HEK293 (cell line): ENCODE results near the gene ZNF184.

Experiments used
- CTCF ChIA-PET: fragments of 350-600 bp; formaldehyde crosslinking; extraction: SDS; loops from one replicate; lab custom pipeline; 2021; ENCODE audit warnings: antibody characterized with exemption; lab: Yijun Ruan, JAX
- POLR2A ChIA-PET: fragments of 300-600 bp; formaldehyde crosslinking; extraction: SDS; loops from one replicate; lab custom pipeline; 2020; ENCODE audit warnings: antibody characterized with exemption, inconsistent platforms; lab: Yijun Ruan, JAX
- H3K27ac ChIP-seq: fragments of 200-500 bp; sonication (Bioruptor generic); 2 replicates; pipeline ENCODE4 v1.5.1; 2014; ENCODE audit warnings: low read depth, low read length, control low read depth, inconsistent platforms; ENCODE audit errors: extremely low read depth
- H3K36me3 ChIP-seq, 2 experiments: fragments of 200-500 bp in 1 of 2; sonication (Bioruptor generic) in 1 of 2; 1 replicate in 1 of 2; 2 replicates in 1 of 2; pipeline ENCODE4 v1.5.1; 2014 to 2017; ENCODE audit warnings: inconsistent platforms in 2 of 2, low read length in 2 of 2; ENCODE audit not compliant: control insufficient read depth in 2 of 2, insufficient read depth in 1 of 2
- H3K4me1 ChIP-seq: fragments of 200-500 bp; sonication (Bioruptor generic); 2 replicates; pipeline ENCODE4 v1.5.1; 2014; ENCODE audit warnings: mild to moderate bottlenecking, low read length, inconsistent platforms; ENCODE audit not compliant: control insufficient read depth, insufficient read depth
- H3K4me3 ChIP-seq: 2 replicates; pipeline ENCODE4 v1.5.1; 2011; ENCODE audit warnings: low read depth, mild to moderate bottlenecking, control low read depth, low read length, moderate library complexity
- H3K9me3 ChIP-seq: fragments of 200-500 bp; sonication (Bioruptor generic); 2 replicates; pipeline ENCODE4 v1.5.1; 2014; ENCODE audit warnings: low read depth, low read length, inconsistent platforms; ENCODE audit not compliant: control insufficient read depth, insufficient read depth
- GLIS1 ChIP-seq: fragments of 450-650 bp; formaldehyde crosslinking; IDR thresholded peaks from 2 replicates; pipeline ENCODE4 v1.5.1; 2016; ENCODE audit warnings: missing biosample characterization, missing genetic modification characterization
- OVOL3 ChIP-seq: fragments of 450-650 bp; formaldehyde crosslinking; IDR thresholded peaks from 2 replicates; pipeline ENCODE4 v1.5.1; 2016; ENCODE audit warnings: missing biosample characterization, missing genetic modification characterization
- REPIN1 ChIP-seq: fragments of 450-650 bp; formaldehyde crosslinking; IDR thresholded peaks from 2 replicates; pipeline ENCODE4 v1.5.1; 2017; ENCODE audit warnings: missing biosample characterization, missing genetic modification characterization, low read depth
- SP7 ChIP-seq: fragments of 450-650 bp; formaldehyde crosslinking; IDR thresholded peaks from 2 replicates; pipeline ENCODE4 v1.5.1; 2016; ENCODE audit warnings: missing biosample characterization, missing genetic modification characterization
- WT1 ChIP-seq: fragments of 450-650 bp; formaldehyde crosslinking; IDR thresholded peaks from 2 replicates; pipeline ENCODE4 v1.5.1; 2016; ENCODE audit warnings: missing biosample characterization, missing genetic modification characterization
- ZEB2 ChIP-seq: fragments of 450-650 bp; formaldehyde crosslinking; IDR thresholded peaks from 2 replicates; pipeline ENCODE4 v1.5.1; 2016; ENCODE audit warnings: missing biosample characterization, missing genetic modification characterization
- ZFP41 ChIP-seq: fragments of 450-650 bp; formaldehyde crosslinking; IDR thresholded peaks from 2 replicates; pipeline ENCODE4 v1.5.1; 2016; ENCODE audit warnings: missing biosample characterization, missing genetic modification characterization, borderline replicate concordance
- ZNF274 ChIP-seq, 2 experiments: fragments of 200-500 bp in 1 of 2; fragments of 450-650 bp in 1 of 2; sonication (Bioruptor generic) in 1 of 2; formaldehyde crosslinking in 1 of 2; IDR thresholded peaks; 2 replicates each; pipeline versions ENCODE4 v1.5.1 to v1.6.1; 2014 to 2016; ENCODE audit warnings: borderline replicate concordance in 1 of 2, inconsistent platforms in 1 of 2, low read length in 1 of 2, missing biosample characterization in 1 of 2, missing genetic modification characterization in 1 of 2
- ZNF549 ChIP-seq: fragments of 450-650 bp; IDR thresholded peaks from 2 replicates; pipeline ENCODE4 v1.5.1; 2018; ENCODE audit warnings: missing biosample characterization, missing genetic modification characterization, mild to moderate bottlenecking, inconsistent platforms, moderate library complexity
- ZNF558 ChIP-seq: fragments of 450-650 bp; formaldehyde crosslinking; IDR thresholded peaks from 2 replicates; pipeline ENCODE4 v1.5.1; 2016; ENCODE audit warnings: missing biosample characterization, missing genetic modification characterization
- ZNF707 ChIP-seq: fragments of 450-650 bp; formaldehyde crosslinking; IDR thresholded peaks from 2 replicates; pipeline ENCODE4 v1.5.1; 2016; ENCODE audit warnings: missing biosample characterization, missing genetic modification characterization
- ZNF76 ChIP-seq: fragments of 450-650 bp; formaldehyde crosslinking; IDR thresholded peaks from 2 replicates; pipeline ENCODE4; 2016; ENCODE audit warnings: low read depth, missing biosample characterization, missing genetic modification characterization, borderline replicate concordance
- ZNF837 ChIP-seq: fragments of 450-650 bp; formaldehyde crosslinking; IDR thresholded peaks from 2 replicates; pipeline ENCODE4 v1.5.1; 2016; ENCODE audit warnings: missing biosample characterization, missing genetic modification characterization
- TF ChIP-seq, protein P1 (sequence below): fragments of 450-650 bp; formaldehyde crosslinking; IDR thresholded peaks from 2 replicates; pipeline ENCODE4 v1.5.1; 2017; ENCODE audit warnings: missing biosample characterization, missing genetic modification characterization
- TF ChIP-seq, protein P2 (sequence below): fragments of 450-650 bp; formaldehyde crosslinking; IDR thresholded peaks from 2 replicates; pipeline ENCODE4 v1.5.1; 2016; ENCODE audit warnings: missing biosample characterization, missing genetic modification characterization
- TF ChIP-seq, protein P3 (sequence below): fragments of 450-650 bp; formaldehyde crosslinking; IDR thresholded peaks from 2 replicates; pipeline ENCODE4 v1.5.1; 2016; ENCODE audit warnings: missing biosample characterization, missing genetic modification characterization
- TF ChIP-seq, protein P4 (sequence below): fragments of 450-650 bp; formaldehyde crosslinking; IDR thresholded peaks from 2 replicates; pipeline ENCODE4 v1.5.1; 2017; ENCODE audit warnings: missing biosample characterization, missing genetic modification characterization
- TF ChIP-seq, protein P5 (sequence below): fragments of 450-650 bp; formaldehyde crosslinking; optimal IDR thresholded peaks from 2 replicates; pipeline ENCODE3; 2016; ENCODE audit warnings: missing biosample characterization, mild to moderate bottlenecking, missing genetic modification characterization
- TF ChIP-seq, protein P6 (sequence below): fragments of 450-650 bp; formaldehyde crosslinking; IDR thresholded peaks from 2 replicates; pipeline ENCODE4 v1.5.1; 2017; ENCODE audit warnings: missing biosample characterization, missing genetic modification characterization
- TF ChIP-seq, protein P7 (sequence below): fragments of 450-650 bp; formaldehyde crosslinking; IDR thresholded peaks from 2 replicates; pipeline ENCODE4 v1.5.1; 2016; ENCODE audit warnings: missing biosample characterization, missing genetic modification characterization, borderline replicate concordance

ZNF184 gene

DNA sequence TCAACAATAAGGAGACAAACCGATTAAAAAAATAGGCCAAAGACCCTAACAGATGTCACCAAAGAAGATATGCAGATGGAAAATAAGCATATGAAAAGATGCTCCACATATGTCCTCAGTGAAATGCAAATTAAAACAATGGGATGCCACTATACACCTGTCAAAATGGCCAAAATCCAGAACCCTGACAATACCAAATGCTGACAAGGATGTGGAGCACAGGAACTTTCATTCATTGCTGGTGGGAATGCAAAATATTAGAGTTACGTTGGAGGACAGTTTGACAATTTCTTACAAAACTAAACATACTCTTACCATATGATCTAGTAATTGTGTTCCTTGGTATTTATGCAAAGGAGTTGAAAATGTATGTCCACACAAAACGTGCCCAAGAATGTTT lies 1.8 kb upstream of the ZNF184 start (continued):
- TF ChIP-seq, protein P1, sequence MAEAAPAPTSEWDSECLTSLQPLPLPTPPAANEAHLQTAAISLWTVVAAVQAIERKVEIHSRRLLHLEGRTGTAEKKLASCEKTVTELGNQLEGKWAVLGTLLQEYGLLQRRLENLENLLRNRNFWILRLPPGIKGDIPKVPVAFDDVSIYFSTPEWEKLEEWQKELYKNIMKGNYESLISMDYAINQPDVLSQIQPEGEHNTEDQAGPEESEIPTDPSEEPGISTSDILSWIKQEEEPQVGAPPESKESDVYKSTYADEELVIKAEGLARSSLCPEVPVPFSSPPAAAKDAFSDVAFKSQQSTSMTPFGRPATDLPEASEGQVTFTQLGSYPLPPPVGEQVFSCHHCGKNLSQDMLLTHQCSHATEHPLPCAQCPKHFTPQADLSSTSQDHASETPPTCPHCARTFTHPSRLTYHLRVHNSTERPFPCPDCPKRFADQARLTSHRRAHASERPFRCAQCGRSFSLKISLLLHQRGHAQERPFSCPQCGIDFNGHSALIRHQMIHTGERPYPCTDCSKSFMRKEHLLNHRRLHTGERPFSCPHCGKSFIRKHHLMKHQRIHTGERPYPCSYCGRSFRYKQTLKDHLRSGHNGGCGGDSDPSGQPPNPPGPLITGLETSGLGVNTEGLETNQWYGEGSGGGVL (tag by site-specific recombination): no peak
- TF ChIP-seq SP7: no peak
- TF ChIP-seq ZNF76: no peak
- no peak for TF ChIP-seq ZNF558 (tag by site-specific recombination)
- TF ChIP-seq, protein P2, sequence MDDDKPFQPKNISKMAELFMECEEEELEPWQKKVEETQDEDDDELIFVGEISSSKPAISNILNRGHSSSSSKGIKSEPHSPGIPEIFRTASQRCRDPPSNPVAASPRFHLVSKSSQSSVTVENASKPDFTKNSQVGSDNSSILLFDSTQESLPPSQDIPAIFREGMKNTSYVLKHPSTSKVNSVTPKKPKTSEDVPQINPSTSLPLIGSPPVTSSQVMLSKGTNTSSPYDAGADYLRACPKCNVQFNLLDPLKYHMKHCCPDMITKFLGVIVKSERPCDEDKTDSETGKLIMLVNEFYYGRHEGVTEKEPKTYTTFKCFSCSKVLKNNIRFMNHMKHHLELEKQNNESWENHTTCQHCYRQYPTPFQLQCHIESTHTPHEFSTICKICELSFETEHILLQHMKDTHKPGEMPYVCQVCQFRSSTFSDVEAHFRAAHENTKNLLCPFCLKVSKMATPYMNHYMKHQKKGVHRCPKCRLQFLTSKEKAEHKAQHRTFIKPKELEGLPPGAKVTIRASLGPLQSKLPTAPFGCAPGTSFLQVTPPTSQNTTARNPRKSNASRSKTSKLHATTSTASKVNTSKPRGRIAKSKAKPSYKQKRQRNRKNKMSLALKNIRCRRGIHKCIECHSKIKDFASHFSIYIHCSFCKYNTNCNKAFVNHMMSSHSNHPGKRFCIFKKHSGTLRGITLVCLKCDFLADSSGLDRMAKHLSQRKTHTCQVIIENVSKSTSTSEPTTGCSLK (tag by site-specific recombination): no peak
- TF ChIP-seq REPIN1 (tag by site-specific recombination): no peak
- TF ChIP-seq, protein P3, sequence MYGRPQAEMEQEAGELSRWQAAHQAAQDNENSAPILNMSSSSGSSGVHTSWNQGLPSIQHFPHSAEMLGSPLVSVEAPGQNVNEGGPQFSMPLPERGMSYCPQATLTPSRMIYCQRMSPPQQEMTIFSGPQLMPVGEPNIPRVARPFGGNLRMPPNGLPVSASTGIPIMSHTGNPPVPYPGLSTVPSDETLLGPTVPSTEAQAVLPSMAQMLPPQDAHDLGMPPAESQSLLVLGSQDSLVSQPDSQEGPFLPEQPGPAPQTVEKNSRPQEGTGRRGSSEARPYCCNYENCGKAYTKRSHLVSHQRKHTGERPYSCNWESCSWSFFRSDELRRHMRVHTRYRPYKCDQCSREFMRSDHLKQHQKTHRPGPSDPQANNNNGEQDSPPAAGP (tag by site-specific recombination): no peak

DNA sequence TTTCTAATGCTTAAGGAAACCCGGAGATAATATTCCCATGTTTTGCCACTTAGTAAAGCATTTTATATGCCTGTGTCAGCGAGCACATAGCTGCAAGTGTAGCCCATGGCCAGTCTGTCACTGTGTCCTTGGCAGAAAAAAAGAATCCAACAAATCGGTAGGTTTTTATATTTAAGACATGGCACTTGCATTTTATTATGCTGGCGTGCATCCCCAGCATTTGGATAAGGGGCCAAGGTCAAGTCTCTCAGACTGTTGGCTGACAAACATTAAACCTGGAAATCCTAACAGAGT lies 1.2 kb upstream of the ZNF184 start:
- peaks cover 0 to 10% of the 10 kb centered on the region in 2 experiments; a peak in 2 of 3 replicates for H3K36me3 ChIP-seq
- no peaks in the 10 kb centered on the region for H3K4me1 ChIP-seq
- H3K4me3 ChIP-seq: no peak overlapping the region
- CTCF ChIA-PET: no interaction called here
- no peak overlapping the region for H3K27ac ChIP-seq
- POLR2A ChIA-PET: interaction anchor here (0.6 to 2.5 kb wide), 4 partner anchors 119 to 340 kb away, joined by 3 to 8 read pairs (median 6); a partner anchor contains a TSS
- no peaks in the 10 kb centered on the region for H3K9me3 ChIP-seq
- TF ChIP-seq, protein P4, sequence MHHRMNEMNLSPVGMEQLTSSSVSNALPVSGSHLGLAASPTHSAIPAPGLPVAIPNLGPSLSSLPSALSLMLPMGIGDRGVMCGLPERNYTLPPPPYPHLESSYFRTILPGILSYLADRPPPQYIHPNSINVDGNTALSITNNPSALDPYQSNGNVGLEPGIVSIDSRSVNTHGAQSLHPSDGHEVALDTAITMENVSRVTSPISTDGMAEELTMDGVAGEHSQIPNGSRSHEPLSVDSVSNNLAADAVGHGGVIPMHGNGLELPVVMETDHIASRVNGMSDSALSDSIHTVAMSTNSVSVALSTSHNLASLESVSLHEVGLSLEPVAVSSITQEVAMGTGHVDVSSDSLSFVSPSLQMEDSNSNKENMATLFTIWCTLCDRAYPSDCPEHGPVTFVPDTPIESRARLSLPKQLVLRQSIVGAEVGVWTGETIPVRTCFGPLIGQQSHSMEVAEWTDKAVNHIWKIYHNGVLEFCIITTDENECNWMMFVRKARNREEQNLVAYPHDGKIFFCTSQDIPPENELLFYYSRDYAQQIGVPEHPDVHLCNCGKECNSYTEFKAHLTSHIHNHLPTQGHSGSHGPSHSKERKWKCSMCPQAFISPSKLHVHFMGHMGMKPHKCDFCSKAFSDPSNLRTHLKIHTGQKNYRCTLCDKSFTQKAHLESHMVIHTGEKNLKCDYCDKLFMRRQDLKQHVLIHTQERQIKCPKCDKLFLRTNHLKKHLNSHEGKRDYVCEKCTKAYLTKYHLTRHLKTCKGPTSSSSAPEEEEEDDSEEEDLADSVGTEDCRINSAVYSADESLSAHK (tag by site-specific recombination): no peak
- no peak for TF ChIP-seq ZNF837 (tag by site-specific recombination)
- TF ChIP-seq, protein P5, sequence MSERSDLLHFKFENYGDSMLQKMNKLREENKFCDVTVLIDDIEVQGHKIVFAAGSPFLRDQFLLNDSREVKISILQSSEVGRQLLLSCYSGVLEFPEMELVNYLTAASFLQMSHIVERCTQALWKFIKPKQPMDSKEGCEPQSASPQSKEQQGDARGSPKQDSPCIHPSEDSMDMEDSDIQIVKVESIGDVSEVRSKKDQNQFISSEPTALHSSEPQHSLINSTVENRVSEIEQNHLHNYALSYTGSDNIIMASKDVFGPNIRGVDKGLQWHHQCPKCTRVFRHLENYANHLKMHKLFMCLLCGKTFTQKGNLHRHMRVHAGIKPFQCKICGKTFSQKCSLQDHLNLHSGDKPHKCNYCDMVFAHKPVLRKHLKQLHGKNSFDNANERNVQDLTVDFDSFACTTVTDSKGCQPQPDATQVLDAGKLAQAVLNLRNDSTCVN (tag by site-specific recombination): no peak
- TF ChIP-seq ZNF707 (tag by site-specific recombination): no peak
- TF ChIP-seq ZFP41: no peak
- TF ChIP-seq OVOL3 (tag by site-specific recombination): no peak
- no peak for TF ChIP-seq GLIS1 (tag by site-specific recombination)
- no peak for TF ChIP-seq ZNF549 (tag by site-specific recombination)
- TF ChIP-seq ZEB2 (tag by site-specific recombination): no peak
- TF ChIP-seq, protein P6, sequence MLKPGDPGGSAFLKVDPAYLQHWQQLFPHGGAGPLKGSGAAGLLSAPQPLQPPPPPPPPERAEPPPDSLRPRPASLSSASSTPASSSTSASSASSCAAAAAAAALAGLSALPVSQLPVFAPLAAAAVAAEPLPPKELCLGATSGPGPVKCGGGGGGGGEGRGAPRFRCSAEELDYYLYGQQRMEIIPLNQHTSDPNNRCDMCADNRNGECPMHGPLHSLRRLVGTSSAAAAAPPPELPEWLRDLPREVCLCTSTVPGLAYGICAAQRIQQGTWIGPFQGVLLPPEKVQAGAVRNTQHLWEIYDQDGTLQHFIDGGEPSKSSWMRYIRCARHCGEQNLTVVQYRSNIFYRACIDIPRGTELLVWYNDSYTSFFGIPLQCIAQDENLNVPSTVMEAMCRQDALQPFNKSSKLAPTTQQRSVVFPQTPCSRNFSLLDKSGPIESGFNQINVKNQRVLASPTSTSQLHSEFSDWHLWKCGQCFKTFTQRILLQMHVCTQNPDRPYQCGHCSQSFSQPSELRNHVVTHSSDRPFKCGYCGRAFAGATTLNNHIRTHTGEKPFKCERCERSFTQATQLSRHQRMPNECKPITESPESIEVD (tag by site-specific recombination): no peak
- no peak for TF ChIP-seq WT1
- TF ChIP-seq, protein P7, sequence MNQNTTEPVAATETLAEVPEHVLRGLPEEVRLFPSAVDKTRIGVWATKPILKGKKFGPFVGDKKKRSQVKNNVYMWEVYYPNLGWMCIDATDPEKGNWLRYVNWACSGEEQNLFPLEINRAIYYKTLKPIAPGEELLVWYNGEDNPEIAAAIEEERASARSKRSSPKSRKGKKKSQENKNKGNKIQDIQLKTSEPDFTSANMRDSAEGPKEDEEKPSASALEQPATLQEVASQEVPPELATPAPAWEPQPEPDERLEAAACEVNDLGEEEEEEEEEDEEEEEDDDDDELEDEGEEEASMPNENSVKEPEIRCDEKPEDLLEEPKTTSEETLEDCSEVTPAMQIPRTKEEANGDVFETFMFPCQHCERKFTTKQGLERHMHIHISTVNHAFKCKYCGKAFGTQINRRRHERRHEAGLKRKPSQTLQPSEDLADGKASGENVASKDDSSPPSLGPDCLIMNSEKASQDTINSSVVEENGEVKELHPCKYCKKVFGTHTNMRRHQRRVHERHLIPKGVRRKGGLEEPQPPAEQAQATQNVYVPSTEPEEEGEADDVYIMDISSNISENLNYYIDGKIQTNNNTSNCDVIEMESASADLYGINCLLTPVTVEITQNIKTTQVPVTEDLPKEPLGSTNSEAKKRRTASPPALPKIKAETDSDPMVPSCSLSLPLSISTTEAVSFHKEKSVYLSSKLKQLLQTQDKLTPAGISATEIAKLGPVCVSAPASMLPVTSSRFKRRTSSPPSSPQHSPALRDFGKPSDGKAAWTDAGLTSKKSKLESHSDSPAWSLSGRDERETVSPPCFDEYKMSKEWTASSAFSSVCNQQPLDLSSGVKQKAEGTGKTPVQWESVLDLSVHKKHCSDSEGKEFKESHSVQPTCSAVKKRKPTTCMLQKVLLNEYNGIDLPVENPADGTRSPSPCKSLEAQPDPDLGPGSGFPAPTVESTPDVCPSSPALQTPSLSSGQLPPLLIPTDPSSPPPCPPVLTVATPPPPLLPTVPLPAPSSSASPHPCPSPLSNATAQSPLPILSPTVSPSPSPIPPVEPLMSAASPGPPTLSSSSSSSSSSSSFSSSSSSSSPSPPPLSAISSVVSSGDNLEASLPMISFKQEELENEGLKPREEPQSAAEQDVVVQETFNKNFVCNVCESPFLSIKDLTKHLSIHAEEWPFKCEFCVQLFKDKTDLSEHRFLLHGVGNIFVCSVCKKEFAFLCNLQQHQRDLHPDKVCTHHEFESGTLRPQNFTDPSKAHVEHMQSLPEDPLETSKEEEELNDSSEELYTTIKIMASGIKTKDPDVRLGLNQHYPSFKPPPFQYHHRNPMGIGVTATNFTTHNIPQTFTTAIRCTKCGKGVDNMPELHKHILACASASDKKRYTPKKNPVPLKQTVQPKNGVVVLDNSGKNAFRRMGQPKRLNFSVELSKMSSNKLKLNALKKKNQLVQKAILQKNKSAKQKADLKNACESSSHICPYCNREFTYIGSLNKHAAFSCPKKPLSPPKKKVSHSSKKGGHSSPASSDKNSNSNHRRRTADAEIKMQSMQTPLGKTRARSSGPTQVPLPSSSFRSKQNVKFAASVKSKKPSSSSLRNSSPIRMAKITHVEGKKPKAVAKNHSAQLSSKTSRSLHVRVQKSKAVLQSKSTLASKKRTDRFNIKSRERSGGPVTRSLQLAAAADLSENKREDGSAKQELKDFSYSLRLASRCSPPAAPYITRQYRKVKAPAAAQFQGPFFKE (tag by site-specific recombination): no peak
- no peak for TF ChIP-seq ZNF274 (IDR thresholded peaks at IDR 0.05; ENCODE audit: low read length)
- TF ChIP-seq ZNF274 (tag by site-specific recombination; IDR thresholded peaks at IDR 0.05; ENCODE audit: borderline replicate concordance): no peak
